ENCODE results near the gene ERCC6L2. TPM values are rescaled to one million over a fixed set of nuclear protein-coding genes. Genes with fewer than 3 reads are reported as not detected.

ERCC6L2 gene
- total and polyA plus RNA-seq, 2 donors (not counting 3 experiments of a cell fraction or from before 2014, with no cell fraction given): 4.7 to 31.8 TPM

DNA sequence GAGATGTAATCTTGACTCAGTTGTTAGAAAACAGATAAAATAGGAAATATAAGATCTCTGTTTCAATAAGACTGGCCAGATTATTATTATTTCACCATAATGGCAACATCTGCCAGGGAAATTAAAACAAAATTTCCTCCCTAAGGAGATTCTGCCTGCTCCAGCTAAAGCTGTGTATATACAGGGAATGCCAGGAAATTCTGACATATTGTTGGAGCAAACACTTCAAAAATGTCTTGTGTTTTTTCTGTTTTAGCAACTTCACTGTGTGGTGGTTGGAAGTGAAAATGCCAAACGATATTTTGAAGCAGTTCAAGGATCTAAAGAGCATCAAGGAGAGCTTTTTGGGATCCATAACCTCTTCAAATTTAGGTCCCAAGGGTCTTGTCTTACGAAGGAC lies 90.8 kb downstream of the ERCC6L2 start:
- Histone ChIP-seq H3K4me1 (ENCODE audit: control insufficient read depth, extremely low read depth, insufficient read depth, low read length) (no peaks in the 10 kb centered on the region), H3K79me2 (ENCODE audit: control insufficient read depth, insufficient read depth, low read length) (no peaks in the 10 kb centered on the region), H3K4me2 (ENCODE audit: insufficient read depth, low read length) (no peak overlapping the region), H3K4me3 (replicated peaks in 1 of 3; ENCODE audit: insufficient read depth in 1 of 3, low read depth in 1 of 3, low read length in 3 of 3) (no peak overlapping the region), H3K9ac (replicated peaks; ENCODE audit: extremely low read depth, insufficient read depth, low read length) (no peak overlapping the region), H3K27me3 (ENCODE audit: control insufficient read depth in 2 of 2, insufficient read depth in 2 of 2, low read length in 2 of 2) (no peaks in the 10 kb centered on the region), H3K9me1 (replicated peaks; ENCODE audit: control insufficient read depth, extremely low read depth, insufficient read depth, low read length) (no peaks in the 10 kb centered on the region), H3K36me3 (ENCODE audit: control insufficient read depth in 2 of 2, extremely low read depth in 1 of 2, insufficient read depth in 2 of 2, low read length in 2 of 2) (no peaks in the 10 kb centered on the region), H3K27ac (ENCODE audit: insufficient read depth, low read depth, low read length) (no peak overlapping the region), H3K9me3 (replicated peaks; ENCODE audit: control insufficient read depth, insufficient read depth, low read length) (no peaks in the 10 kb centered on the region), H4K20me1 (replicated peaks; ENCODE audit: control insufficient read depth, extremely low read depth, insufficient read depth, low read length) (no peaks in the 10 kb centered on the region), H2AFZ (ENCODE audit: low read depth, low read length) (no peak overlapping the region)
- BruUV-seq (replicated peaks): no TSS peak
- FAIRE-seq (no peak), DNase-seq (ENCODE audit: low read depth, low spot score) (no peak)
- dilution Hi-C loops (cut with MboI; ENCODE audit: extremely low pct_ligation_motif_present, low sequenced_read_pairs): no loop called here
- TF ChIP-seq MYC (IDR thresholded peaks at IDR 0.05; ENCODE audit: low read depth, low read length) (no peak), POLR2AphosphoS5 (IDR thresholded peaks at IDR 0.05; ENCODE audit: insufficient read depth, low read depth, low read length) (no peak), GATA2 (IDR thresholded peaks at IDR 0.05; ENCODE audit: insufficient read depth, insufficient read length, low read depth, low read length) (no peak), EZH2 (IDR thresholded peaks at IDR 0.05; ENCODE audit: borderline replicate concordance, low read depth, low read length, severe bottlenecking) (no peak), POLR2A (IDR thresholded peaks at IDR 0.05; ENCODE audit: low read depth, low read length) (no peak), FOS (IDR thresholded peaks at IDR 0.05; ENCODE audit: borderline replicate concordance, insufficient read depth, low read length) (no peak), JUN (IDR thresholded peaks at IDR 0.05; ENCODE audit: borderline replicate concordance, insufficient read depth, insufficient read length, low read depth) (no peak)
- TF ChIP-seq, protein P1, sequence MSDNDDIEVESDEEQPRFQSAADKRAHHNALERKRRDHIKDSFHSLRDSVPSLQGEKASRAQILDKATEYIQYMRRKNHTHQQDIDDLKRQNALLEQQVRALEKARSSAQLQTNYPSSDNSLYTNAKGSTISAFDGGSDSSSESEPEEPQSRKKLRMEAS (IDR thresholded peaks at IDR 0.05; ENCODE audit: insufficient read depth, insufficient read length): no peak
- TF ChIP-seq, protein P2, sequence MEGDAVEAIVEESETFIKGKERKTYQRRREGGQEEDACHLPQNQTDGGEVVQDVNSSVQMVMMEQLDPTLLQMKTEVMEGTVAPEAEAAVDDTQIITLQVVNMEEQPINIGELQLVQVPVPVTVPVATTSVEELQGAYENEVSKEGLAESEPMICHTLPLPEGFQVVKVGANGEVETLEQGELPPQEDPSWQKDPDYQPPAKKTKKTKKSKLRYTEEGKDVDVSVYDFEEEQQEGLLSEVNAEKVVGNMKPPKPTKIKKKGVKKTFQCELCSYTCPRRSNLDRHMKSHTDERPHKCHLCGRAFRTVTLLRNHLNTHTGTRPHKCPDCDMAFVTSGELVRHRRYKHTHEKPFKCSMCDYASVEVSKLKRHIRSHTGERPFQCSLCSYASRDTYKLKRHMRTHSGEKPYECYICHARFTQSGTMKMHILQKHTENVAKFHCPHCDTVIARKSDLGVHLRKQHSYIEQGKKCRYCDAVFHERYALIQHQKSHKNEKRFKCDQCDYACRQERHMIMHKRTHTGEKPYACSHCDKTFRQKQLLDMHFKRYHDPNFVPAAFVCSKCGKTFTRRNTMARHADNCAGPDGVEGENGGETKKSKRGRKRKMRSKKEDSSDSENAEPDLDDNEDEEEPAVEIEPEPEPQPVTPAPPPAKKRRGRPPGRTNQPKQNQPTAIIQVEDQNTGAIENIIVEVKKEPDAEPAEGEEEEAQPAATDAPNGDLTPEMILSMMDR (IDR thresholded peaks at IDR 0.05; ENCODE audit: extremely low read depth in 1 of 2, insufficient read depth in 1 of 2, low read depth in 1 of 2, low read length in 2 of 2): no peak
- intact Hi-C loops (cut with micrococcal nuclease): no loop called here
- ChIA-PET POLR2A (no interaction called here), CTCF (no interaction called here)
